HPDE6-E6E7 (cell line): Measurements from ENCODE around the gene TWIST2.

Experiments used
- DNase-seq: peaks from one replicate; pipeline ENCODE4 v3.0.0; 2011; ENCODE audit warnings: missing footprints; ENCODE audit errors: extremely low spot score

TWIST2 gene

DNA sequence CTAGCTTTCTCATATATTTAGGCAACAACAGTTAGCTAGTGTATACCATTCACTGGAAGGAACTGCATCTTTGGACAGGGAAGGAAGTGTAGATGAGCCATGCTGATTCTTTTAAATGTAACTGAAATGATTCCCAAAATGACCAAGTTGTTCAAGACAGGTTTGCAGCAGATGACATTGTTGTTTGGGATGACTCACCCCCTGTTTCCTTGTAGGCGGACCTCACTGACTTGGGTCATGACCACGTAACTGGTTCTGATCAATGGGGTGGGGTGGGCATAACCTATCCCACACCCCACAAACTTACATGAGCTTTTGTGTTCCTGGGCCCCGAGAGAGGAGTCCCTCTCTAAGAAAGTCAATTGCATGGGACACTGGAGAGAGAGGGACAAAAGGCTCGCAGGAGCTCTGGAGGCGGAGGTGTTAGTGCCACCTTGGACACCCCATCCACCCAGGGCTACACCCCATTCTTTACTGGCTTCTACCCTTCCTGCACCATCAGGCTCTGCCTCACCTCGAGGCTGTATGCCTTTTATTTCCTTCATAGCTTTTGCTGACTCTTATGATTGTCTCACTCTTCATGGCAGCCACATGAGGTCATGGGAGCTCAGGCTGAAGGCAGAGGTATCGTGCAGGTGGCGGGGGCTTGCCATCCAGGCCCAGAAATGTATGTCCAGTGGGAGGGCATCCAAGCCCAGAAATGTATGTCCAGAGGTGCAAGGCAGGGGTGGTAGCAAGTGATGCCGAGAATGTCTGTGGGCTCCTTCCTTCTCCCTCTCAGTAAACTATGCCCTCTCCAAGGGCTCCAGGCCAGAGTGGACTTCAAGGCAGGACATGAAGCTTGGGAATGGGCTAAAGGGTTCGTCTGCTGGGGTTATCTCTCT, 108.0 kb downstream of the TWIST2 start:
- DNase-seq: no peak

GRCh38 chr2:238956676-238957075, 108.8 kb downstream of the TWIST2 start:
- DNase-seq: no peak
